Ramos (cell line): ENCODE results near the gene KIF3A.

ENCODE experiments used
- in situ Hi-C: fragments of 300-500 bp; cut with MboI; formaldehyde crosslinking; loops from one replicate; pipeline ENCODE4 v1.14.3; 2022; ENCODE audit warnings: low sequenced_read_pairs; ENCODE audit not compliant: unreplicated experiment

The KIF3A gene

DNA sequence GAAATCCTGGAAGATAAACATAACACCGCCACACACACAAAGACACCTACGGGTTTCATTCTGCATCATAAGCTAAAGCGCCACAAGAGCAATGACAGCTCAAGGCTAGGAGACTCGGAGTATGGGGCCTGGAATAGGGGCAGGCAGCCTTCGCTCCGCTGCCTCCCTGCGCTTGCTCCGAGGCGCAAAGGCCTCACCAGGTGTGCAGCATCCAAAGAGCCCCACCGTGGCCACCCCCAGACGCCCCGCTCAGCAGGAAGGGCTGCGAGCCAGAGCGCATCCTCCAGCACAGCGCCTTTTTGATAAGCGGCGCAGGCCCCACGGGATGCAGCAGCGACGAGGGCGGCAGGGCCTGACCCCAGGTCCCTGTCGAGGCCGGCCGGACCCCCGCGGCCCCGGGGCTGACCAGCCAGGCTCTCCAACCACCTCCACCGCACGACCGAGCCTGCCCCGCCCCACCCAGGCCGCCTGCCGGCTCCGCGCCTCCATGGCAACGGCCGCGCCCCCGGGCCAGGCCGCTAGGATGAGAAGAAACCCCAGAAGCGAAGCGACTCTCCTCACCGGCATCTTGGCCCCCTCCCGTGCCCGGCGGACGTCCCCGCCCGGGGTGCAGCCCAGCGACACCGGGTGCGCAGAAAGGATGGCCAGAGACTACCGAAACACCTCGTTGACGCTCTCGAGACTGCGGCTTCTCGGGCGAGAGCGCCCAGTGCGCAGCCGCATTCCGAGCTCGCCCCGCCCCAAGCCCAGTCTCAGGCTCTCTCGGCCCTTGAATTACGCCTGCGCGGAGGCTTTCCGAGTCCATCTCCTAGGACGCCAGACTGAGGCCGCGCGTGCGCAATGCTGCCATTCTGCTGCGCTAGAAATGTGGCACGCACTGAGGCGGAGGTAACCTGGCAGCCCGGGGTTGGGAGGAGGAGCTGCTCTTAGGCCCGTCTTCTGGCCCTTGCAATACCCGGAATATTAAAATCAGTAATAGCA, at the start of gene KIF3A:
TSS of gene KIF3A (minus strand) at position 694 of the 981 bp plus-strand sequence. CDS start at position 567, 127 bp downstream.
- in situ Hi-C loops: no loop called here

DNA sequence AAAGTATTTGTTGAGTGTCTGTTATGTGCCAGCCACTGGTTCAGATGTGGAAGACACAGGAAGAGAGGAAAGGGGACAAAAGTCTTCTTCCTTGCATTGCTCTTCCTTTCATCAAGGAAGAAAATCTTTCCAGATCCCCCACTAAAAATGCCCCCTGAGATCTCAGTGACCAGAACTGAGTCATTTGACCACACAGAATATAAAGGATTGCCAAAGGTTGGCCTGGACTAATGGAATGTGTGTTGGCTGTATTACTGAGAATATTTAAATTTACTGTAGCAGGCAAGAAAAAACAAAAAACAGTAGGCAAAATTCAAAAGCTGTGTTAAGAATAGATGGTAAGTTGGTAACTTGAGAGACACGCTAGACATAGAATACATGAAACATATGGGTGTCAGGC, 49.7 kb upstream of the KIF3A start:
- in situ Hi-C loops: no loop called here

DNA sequence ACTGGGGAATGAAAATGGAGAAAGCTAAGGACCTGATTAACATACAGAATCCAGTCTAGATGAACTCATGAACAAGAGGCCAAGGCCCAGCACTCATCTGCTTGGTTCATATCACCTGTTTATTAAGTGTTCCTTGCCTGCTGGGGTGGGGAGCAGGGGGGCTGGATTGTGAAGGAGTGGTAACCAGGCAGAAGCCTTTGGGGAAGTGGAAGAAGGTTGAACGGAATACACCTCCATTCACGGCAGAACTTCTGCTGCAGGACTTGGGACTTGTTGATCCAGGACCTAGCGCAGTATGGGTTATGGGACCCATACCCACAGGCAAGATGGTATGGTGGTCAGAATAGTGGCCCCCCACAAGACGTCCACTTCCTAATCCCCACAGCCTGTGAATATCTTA, 48.5 kb upstream of the KIF3A start:
- in situ Hi-C loops: no loop called here

DNA sequence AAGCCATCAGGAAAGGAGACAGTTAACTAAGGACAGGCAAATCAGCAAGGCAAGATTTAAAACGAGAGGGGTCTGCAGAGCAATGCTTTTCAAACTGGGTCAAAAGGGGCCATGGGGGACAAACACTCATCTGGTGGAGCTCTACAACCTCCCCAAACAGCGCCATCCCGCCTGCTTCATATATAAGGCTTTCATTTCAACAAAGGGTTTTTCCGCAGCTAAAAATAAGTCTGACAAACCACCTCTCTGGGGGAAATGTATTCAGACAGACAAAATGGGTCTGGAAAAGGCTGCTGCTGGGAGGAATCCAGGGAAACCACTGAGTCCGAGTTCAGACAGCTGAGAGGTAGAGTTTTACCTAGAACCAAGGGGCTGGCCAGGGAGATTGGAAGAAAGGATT, 48.0 kb upstream of the KIF3A start:
- in situ Hi-C loops: no loop called here

GRCh38 chr5:132782101-132782500, 44.8 kb upstream of the KIF3A start:
- in situ Hi-C loops: no loop called here

GRCh38 chr5:132781029-132781428, 43.7 kb upstream of the KIF3A start:
- in situ Hi-C loops: no loop called here

- in situ Hi-C loops: no loop called here
Measured at GRCh38 chr5:132780577-132780976, 43.2 kb upstream of the KIF3A start.

GRCh38 chr5:132779961-132780360, 42.6 kb upstream of the KIF3A start:
- in situ Hi-C loops: no loop called here

DNA sequence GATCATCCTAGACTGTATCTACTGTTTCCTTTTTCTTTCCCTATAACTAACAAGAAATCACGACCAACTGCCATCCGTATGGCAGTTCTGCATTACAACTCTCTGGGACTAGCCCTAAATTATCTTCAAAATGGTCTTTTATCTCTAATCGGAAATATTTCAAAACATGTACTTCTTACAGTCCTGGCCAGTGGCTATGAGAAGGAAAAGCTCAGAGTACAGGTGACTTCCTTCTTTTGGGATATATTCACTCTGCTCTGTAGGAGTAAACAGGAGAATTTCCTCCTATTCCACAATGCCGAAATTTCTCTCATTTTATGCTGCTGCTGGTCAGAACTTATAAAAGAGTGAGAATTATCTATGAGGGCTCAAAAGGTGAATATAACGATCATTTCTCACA, 41.5 kb upstream of the KIF3A start:
- in situ Hi-C loops: no loop called here

GRCh38 chr5:132778129-132778528, 40.8 kb upstream of the KIF3A start:
- in situ Hi-C loops: no loop called here

DNA sequence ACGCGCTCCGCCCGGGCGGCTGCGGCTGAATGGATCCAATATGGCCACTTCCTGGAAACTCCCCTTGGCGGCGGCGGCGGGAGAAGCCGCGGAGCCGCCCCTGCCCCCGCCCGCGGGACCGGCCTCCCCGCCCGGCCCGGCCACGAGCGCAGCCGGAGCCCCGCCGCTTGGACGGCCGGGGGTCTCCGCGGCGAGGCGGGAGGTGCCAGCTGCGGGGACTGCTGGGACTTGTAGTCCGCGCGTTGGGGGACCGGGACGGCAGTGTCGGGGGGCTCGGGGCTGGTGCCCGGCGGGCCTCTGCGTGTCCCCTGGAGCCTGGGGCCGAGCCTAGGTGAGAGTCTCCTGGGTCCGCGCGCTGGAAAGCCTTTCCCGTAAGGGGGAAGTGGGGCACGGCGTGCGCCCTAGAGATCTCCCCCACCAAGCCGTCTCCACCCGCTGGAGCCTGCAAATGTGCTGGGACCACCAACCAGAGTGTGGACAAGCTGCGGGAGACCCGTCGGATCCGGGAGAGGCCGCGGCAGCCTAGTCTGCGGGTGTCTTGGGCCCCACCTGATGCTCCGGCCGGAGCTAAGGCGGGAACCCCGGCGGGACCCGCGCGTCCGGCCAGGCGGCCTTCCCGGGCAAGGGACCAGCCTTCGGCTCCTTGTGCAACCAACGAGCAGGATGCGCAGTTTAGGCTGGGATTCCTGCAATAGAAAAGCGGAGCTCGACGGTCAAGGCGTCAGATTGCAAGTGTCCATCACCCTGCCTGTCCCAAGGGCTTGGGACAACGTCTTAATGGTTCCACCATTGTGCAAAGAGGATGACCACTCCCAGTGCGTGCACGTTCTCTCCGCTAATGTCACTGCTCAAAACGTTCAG, 40.1 kb upstream of the KIF3A start, which contains the start of gene SEPTIN8:
TSS of gene SEPTIN8 (minus strand) at position 31 of the 861 bp plus-strand sequence. CDS start 102 bp downstream, outside the sequence.
- in situ Hi-C loops: no loop called here

DNA sequence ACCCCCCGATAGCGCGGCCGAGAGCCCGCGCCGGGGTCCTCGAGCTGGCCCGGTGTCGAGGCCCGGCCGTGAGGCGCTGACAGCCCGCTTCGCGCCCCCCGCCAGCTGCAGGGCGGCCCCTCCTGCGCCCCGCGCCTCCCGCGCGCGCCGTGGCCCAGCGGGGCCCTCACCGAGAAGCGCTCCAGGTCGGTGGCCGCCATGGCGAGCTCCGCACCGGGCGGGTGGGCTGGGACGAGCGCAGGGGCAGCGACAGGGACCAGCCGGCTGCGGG, 39.5 kb upstream of the KIF3A start:
- in situ Hi-C loops: no loop called here

DNA sequence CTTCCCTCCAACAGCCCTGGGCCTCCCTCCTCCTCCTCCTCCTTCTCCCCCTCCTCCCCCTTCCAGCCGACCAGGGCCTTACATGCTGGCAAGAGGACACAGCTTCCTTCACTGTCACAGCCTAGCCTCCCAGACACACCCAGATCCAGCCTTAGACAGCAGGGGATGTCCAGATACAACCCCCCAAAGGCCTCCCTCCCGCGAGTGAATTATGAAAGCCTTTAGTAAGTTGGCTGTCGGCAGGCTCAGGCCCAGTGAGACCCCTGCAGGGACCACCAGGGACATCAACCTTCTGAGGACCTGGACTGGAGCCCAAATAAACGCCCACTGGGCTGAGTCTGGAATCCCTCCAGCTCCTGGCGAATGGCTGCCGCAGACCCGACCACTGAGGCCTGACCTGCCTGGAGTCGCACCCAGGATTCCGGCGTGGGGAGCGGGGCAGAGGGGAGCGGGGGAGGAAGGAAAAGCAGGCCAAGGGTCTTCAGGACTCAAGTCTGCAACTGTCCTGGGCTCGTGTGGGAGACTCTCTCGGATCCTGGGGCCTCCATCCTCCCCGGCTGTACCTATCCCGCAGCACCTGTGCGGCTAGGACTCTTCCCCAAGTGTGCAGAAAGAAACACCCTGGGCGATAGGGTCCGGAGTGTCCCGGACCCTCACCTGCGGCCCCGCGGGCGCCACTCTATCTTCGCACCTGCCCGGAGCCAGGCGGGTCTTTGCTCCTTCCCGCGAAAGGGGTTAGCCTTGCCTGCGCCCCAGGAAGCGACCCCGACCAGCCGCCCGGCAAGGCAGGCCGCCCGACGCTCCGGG, 39.0 kb upstream of the KIF3A start:
- in situ Hi-C loops: no loop called here

DNA sequence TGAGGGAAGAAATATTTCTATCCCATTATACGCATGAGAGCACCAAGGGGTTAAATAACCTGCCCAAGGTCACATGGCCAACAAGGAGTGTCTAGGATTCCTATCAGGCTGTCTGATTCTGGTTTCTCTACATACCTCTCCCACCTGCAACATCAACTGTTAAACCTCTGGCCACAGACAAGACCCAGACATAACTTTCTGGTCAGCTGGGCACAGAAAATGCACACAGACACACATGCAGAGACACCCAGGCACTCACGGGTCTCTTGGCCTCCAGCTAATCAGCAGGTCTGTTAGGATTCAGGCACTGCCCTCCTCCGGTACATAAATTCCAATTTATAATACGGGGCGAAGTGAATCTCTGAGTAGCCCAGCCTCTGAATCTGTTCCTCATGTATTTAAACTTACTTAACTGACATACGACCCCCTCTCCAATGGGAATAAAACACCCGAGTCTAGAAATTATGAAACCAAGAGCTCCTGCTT, 38.2 kb upstream of the KIF3A start:
- in situ Hi-C loops: no loop called here

DNA sequence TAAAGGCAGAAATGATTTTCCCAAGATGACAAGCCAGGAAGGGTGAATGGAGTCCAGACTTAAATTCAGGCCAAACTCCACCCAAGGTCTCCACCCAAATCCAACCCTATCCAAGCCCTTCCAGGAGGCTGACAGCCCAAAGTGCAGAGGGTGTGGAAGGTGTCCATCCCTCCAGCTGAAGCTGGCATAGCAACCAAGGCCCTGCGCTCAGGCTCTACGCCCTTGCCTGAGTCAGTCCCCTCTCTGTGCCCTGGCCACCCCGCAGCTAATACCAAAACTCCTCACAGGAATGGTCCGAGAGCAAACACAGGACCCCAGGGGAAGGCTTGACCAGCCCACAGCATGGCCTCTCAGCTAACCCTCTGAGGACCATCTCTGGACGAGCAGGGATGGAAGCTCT, 37.5 kb upstream of the KIF3A start:
- in situ Hi-C loops: no loop called here

DNA sequence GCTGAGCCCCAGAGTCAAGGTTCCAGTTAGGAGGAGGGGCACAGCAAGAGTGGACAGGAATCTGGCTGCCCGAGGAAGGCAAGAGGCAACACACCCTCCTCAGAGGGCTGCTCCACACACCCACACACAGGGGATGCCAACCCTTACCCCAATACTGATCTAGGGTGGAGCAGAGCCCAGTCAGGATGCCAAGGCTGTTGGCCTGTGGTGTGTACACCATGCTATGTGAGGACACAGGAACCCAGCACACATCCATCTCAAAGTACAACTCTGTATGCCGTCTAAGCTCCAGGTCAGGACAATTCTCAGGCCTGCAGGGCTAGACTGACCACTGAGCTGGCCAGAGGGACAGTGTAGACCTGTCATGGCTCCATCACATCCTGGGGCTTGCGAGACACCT, 37.1 kb upstream of the KIF3A start:
- in situ Hi-C loops: no loop called here

DNA sequence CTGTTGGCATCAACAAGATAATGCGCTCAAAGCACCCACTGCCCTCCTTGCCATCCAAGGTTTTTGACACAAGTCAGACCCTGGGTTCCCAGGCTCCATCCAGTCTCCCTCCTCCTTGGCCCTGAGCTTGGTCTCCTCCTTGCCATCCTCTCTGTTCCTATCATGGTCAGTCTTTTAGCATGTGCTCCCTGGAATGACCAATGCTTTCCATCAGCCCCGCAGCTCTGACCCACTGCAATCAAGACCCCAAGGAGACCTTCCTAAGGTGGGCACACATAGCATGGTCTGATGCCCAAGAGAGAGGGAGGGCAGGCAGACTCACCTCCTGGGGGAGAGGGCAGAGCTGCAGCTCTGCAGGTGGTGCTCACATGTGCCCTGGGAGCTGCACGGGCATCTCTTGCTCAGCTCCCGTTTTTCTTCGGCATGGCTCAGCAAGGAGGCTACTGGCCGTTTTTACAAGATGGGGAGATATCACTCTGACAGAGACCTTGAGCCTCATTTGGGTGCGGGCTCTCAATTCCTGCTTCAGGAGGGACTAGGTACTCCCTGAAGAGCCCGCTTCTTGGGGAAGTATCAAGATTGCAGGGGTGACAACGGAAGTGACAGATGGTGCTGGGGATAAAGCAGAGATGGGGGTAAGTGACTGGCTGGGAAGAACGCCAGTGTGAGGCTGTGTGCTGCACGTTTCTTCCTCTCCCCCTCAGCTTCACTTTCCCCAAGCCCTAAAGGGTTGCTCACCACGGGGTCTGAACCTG, 36.4 kb upstream of the KIF3A start:
- in situ Hi-C loops: no loop called here

GRCh38 chr5:132773114-132773513, 35.8 kb upstream of the KIF3A start:
- in situ Hi-C loops: no loop called here

- in situ Hi-C loops: no loop called here
Measured at GRCh38 chr5:132772291-132773070, 35.1 kb upstream of the KIF3A start.
